GM12878 (cell line): Measurements from ENCODE around the gene ANAPC10. TPM values are rescaled to one million over a fixed set of nuclear protein-coding genes. Genes with fewer than 3 reads are reported as not detected.

Experiments
- ATF7 ChIP-seq: fragments of 450-650 bp; IDR thresholded peaks from 2 replicates; pipeline ENCODE4 v1.6.1; 2016; ENCODE audit warnings: low read depth, mild to moderate bottlenecking
- CHD4 ChIP-seq: fragments of 200-600 bp; sonication (generic); IDR thresholded peaks from 2 replicates; pipeline ENCODE4 v1.6.1; 2016; ENCODE audit warnings: mild to moderate bottlenecking
- IRF4 ChIP-seq: IDR thresholded peaks from 2 replicates; pipeline ENCODE4 v1.6.1; 2011; ENCODE audit warnings: low read depth, low read length
- JUNB ChIP-seq: IDR thresholded peaks from 2 replicates; pipeline ENCODE4 v1.6.1; 2016; ENCODE audit warnings: antibody characterized with exemption, mild to moderate bottlenecking
- MEF2A ChIP-seq: IDR thresholded peaks from 2 replicates; pipeline ENCODE4 v1.6.1; 2011; ENCODE audit warnings: low read depth, mild to moderate bottlenecking, low read length, moderate library complexity; ENCODE audit not compliant: insufficient read depth
- MEF2B ChIP-seq: fragments of 450-650 bp; IDR thresholded peaks from 2 replicates; pipeline ENCODE4 v1.6.1; 2018; ENCODE audit warnings: mild to moderate bottlenecking, moderate library complexity; ENCODE audit not compliant: partially characterized antibody, poor library complexity, severe bottlenecking
- MXI1 ChIP-seq: fragments of 150-350 bp; IDR thresholded peaks from 2 replicates; pipeline ENCODE4 v1.6.1; 2011; ENCODE audit warnings: low read depth, mild to moderate bottlenecking, inconsistent platforms, low read length, improper control_type of control experiment
- NFIC ChIP-seq: IDR thresholded peaks from 2 replicates; pipeline ENCODE4 v1.6.1; 2012; ENCODE audit warnings: low read depth, mild to moderate bottlenecking, inconsistent platforms, low read length, moderate library complexity
- POU2F2 ChIP-seq: IDR thresholded peaks from 3 replicates; pipeline ENCODE4 v1.6.1; 2011; ENCODE audit warnings: low read depth, mild to moderate bottlenecking, low read length, borderline replicate concordance
- RBBP5 ChIP-seq: fragments of 200-600 bp; sonication (generic); conservative IDR thresholded peaks from 2 replicates; pipeline ENCODE4 v1.6.1; 2016
- RCOR1 ChIP-seq: conservative IDR thresholded peaks from 2 replicates; pipeline ENCODE4 v1.6.1; 2012; ENCODE audit warnings: low read depth, low read length, improper control_type of control experiment
- RUNX3 ChIP-seq: IDR thresholded peaks from 2 replicates; pipeline ENCODE4 v1.6.1; 2012; ENCODE audit warnings: low read length, inconsistent platforms
- SP1 ChIP-seq: IDR thresholded peaks from one replicate; pipeline ENCODE4 v1.6.1; 2011; ENCODE audit warnings: low read depth, low read length
- SPI1 ChIP-seq: IDR thresholded peaks from 2 replicates; pipeline ENCODE4 v1.6.1; 2011; ENCODE audit warnings: low read depth, mild to moderate bottlenecking, low read length, moderate library complexity, borderline replicate concordance; ENCODE audit not compliant: insufficient read depth
- TARDBP ChIP-seq: IDR thresholded peaks from 2 replicates; pipeline ENCODE4 v1.6.1; 2016; ENCODE audit warnings: borderline replicate concordance
- polyA plus RNA-seq, 11 experiments: library from polyadenylated mRNA; depleted of rRNA in 4 of 11; unstranded in 6 of 11; stranded (reverse) in 5 of 11; fragments of >200 nt; fragmentation: Nextera tagmentation in 4 of 11; fragmentation: Illumina TruSeq in 1 of 11; extraction: Ambion mirVana in 4 of 11; extraction: Trizol in 1 of 11; gene quantifications; 1 replicate in 1 of 11; 2 replicates in 10 of 11; pipeline versions ENCODE4 v1.2.1 to v1.2.3, GENCODE V29; 2011 to 2016; ENCODE audit warnings: inconsistent platforms in 2 of 11, missing spikeins in 2 of 11, low read depth in 1 of 11
- total RNA-seq, 4 experiments: library from RNA; depleted of rRNA in 3 of 4; stranded (reverse); fragments of >200 nt in 3 of 4; fragmentation: Illumina TruSeq in 1 of 4; extraction: Trizol in 1 of 4; gene quantifications; 2 replicates each; pipeline versions ENCODE4 v1.2.1 to v1.2.3, GENCODE V29; 2013 to 2021
- TF ChIP-seq, protein P1 (sequence below): fragments of 450-650 bp; IDR thresholded peaks from 2 replicates; pipeline ENCODE4 v1.6.1; 2017; ENCODE audit warnings: antibody characterized with exemption, mild to moderate bottlenecking, moderate library complexity
- TF ChIP-seq, protein P2 (sequence below): fragments of 450-650 bp; IDR thresholded peaks from 2 replicates; pipeline ENCODE4 v1.6.1; 2014; ENCODE audit warnings: mild to moderate bottlenecking
- TF ChIP-seq, protein P3 (sequence below): fragments of 450-650 bp; IDR thresholded peaks from 2 replicates; pipeline ENCODE4 v1.6.1; 2017; ENCODE audit warnings: mild to moderate bottlenecking

Gene ANAPC10
- total and polyA plus RNA-seq, 10 of the 15 experiments (the other 5 are each of a cell fraction or from before 2014, with no cell fraction given), result 23.8 to 73.7 (median 48.5) TPM

DNA sequence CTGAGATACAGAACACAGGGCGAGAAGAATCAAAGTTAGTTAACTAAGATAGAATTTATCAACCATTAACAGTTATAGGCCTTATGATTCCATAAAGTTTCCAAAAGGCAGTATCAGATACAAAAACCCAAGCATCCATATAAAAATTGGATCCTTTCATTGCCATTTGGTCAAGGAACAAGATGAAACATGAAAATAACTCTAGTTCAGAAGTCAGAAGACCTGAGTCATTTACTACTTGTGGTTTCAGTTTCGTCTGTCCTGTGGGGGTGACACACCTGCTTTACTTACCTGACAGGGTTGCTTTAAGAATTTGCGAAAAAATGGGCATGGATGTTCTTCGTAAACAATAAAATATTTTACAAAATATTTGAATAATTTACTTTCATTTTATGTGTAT lies 130.8 kb downstream of the ANAPC10 start (continued):
- TF ChIP-seq, protein P1, sequence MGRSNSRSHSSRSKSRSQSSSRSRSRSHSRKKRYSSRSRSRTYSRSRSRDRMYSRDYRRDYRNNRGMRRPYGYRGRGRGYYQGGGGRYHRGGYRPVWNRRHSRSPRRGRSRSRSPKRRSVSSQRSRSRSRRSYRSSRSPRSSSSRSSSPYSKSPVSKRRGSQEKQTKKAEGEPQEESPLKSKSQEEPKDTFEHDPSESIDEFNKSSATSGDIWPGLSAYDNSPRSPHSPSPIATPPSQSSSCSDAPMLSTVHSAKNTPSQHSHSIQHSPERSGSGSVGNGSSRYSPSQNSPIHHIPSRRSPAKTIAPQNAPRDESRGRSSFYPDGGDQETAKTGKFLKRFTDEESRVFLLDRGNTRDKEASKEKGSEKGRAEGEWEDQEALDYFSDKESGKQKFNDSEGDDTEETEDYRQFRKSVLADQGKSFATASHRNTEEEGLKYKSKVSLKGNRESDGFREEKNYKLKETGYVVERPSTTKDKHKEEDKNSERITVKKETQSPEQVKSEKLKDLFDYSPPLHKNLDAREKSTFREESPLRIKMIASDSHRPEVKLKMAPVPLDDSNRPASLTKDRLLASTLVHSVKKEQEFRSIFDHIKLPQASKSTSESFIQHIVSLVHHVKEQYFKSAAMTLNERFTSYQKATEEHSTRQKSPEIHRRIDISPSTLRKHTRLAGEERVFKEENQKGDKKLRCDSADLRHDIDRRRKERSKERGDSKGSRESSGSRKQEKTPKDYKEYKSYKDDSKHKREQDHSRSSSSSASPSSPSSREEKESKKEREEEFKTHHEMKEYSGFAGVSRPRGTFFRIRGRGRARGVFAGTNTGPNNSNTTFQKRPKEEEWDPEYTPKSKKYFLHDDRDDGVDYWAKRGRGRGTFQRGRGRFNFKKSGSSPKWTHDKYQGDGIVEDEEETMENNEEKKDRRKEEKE, result no peak
- no peak for TF ChIP-seq MEF2A
- TF ChIP-seq RBBP5, result no peak
- TF ChIP-seq NFIC, result peak; percentile 22; the same call in 1 of the 2 replicates
- TF ChIP-seq TARDBP, result no peak
- TF ChIP-seq ATF7, result no peak
- TF ChIP-seq, protein P2, sequence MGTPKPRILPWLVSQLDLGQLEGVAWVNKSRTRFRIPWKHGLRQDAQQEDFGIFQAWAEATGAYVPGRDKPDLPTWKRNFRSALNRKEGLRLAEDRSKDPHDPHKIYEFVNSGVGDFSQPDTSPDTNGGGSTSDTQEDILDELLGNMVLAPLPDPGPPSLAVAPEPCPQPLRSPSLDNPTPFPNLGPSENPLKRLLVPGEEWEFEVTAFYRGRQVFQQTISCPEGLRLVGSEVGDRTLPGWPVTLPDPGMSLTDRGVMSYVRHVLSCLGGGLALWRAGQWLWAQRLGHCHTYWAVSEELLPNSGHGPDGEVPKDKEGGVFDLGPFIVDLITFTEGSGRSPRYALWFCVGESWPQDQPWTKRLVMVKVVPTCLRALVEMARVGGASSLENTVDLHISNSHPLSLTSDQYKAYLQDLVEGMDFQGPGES, result no peak
- TF ChIP-seq, protein P3, sequence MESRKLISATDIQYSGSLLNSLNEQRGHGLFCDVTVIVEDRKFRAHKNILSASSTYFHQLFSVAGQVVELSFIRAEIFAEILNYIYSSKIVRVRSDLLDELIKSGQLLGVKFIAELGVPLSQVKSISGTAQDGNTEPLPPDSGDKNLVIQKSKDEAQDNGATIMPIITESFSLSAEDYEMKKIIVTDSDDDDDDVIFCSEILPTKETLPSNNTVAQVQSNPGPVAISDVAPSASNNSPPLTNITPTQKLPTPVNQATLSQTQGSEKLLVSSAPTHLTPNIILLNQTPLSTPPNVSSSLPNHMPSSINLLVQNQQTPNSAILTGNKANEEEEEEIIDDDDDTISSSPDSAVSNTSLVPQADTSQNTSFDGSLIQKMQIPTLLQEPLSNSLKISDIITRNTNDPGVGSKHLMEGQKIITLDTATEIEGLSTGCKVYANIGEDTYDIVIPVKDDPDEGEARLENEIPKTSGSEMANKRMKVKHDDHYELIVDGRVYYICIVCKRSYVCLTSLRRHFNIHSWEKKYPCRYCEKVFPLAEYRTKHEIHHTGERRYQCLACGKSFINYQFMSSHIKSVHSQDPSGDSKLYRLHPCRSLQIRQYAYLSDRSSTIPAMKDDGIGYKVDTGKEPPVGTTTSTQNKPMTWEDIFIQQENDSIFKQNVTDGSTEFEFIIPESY, result no peak
- TF ChIP-seq POU2F2, result no peak
- no peak for TF ChIP-seq RCOR1
- TF ChIP-seq CHD4, result no peak
- TF ChIP-seq SPI1, result no peak
- TF ChIP-seq MEF2B, result no peak
- TF ChIP-seq MXI1, result no peak
- no peak for TF ChIP-seq SP1
- peak; percentile 82 for TF ChIP-seq RUNX3
- TF ChIP-seq IRF4, result 0 out of 2 replicates have a peak, but pooled peaks have one; percentile 42
- TF ChIP-seq JUNB, result peak; percentile 55
